Measurements from ENCODE around the gene HDGFL1.

- TF ChIP-seq CTCF (IDR thresholded peaks at IDR 0.05) (no peak), POLR2A (IDR thresholded peaks at IDR 0.05) (no peak)
Measured at GRCh38 chr6:22557007-22557406, 12.4 kb upstream of the HDGFL1 start.
